Epithelial cell of proximal tubule (primary cell): ENCODE measurements around the gene CD300LF. TPM values are rescaled to one million over a fixed set of nuclear protein-coding genes. Genes with fewer than 3 reads are reported as not detected.

Experiments used
- DNase-seq: peaks from one replicate; pipeline ENCODE4 v3.0.0-alpha.2; 2011; ENCODE audit warnings: low read depth
- H3K4me3 ChIP-seq: 2 replicates; pipeline ENCODE4 v1.5.1; 2011; ENCODE audit warnings: low read depth, mild to moderate bottlenecking, low read length
- CTCF ChIP-seq: conservative IDR thresholded peaks from 2 replicates; pipeline ENCODE4 v1.5.1; 2012; ENCODE audit warnings: low read depth, mild to moderate bottlenecking, low read length
- total RNA-seq: library from RNA; depleted of rRNA; stranded (reverse); fragments of >200 nt; gene quantifications from 2 replicates; pipeline ENCODE4 v1.2.3, GENCODE V29; 2015

Gene CD300LF
- total RNA-seq, 1 donor from 2014 or later, result not detected

- TF ChIP-seq CTCF, result no peak
- no peak overlapping the region for H3K4me3 ChIP-seq
- DNase-seq, result no peak
Measured at GRCh38 chr17:74680941-74681340, 31.8 kb downstream of the CD300LF start.

GRCh38 chr17:74680213-74680612 is 32.5 kb downstream of the CD300LF start:
- no peak for DNase-seq
- TF ChIP-seq CTCF, result no peak
- no peak overlapping the region for H3K4me3 ChIP-seq

GRCh38 chr17:74679374-74679773 is 33.3 kb downstream of the CD300LF start:
- no peak overlapping the region for H3K4me3 ChIP-seq
- DNase-seq, result no peak
- no peak for TF ChIP-seq CTCF

- TF ChIP-seq CTCF, result no peak
- DNase-seq, result no peak
- H3K4me3 ChIP-seq, result no peak overlapping the region
Measured at GRCh38 chr17:74678541-74678940, 34.2 kb downstream of the CD300LF start.

GRCh38 chr17:74677558-74678466 is 34.9 kb downstream of the CD300LF start:
- no peak overlapping the region for H3K4me3 ChIP-seq
- DNase-seq, result no peak
- no peak for TF ChIP-seq CTCF

GRCh38 chr17:74671031-74671771 is 41.5 kb downstream of the CD300LF start:
- TF ChIP-seq CTCF, result no peak
- H3K4me3 ChIP-seq, result no peak overlapping the region
- no peak for DNase-seq
